HEK293 (cell line): Measurements from ENCODE around the gene HBP1.

Experiments
- CTCF ChIA-PET: fragments of 350-600 bp; formaldehyde crosslinking; extraction: SDS; loops from one replicate; lab custom pipeline; 2021; ENCODE audit warnings: antibody characterized with exemption; lab: Yijun Ruan, JAX
- POLR2A ChIA-PET: fragments of 300-600 bp; formaldehyde crosslinking; extraction: SDS; loops from one replicate; lab custom pipeline; 2020; ENCODE audit warnings: antibody characterized with exemption, inconsistent platforms; lab: Yijun Ruan, JAX
- H3K27ac ChIP-seq: fragments of 200-500 bp; sonication (Bioruptor generic); 2 replicates; pipeline ENCODE4 v1.5.1; 2014; ENCODE audit warnings: low read depth, low read length, control low read depth, inconsistent platforms; ENCODE audit errors: extremely low read depth
- H3K36me3 ChIP-seq, 2 experiments: fragments of 200-500 bp in 1 of 2; sonication (Bioruptor generic) in 1 of 2; 1 replicate in 1 of 2; 2 replicates in 1 of 2; pipeline ENCODE4 v1.5.1; 2014 to 2017; ENCODE audit warnings: inconsistent platforms in 2 of 2, low read length in 2 of 2; ENCODE audit not compliant: control insufficient read depth in 2 of 2, insufficient read depth in 1 of 2
- H3K4me1 ChIP-seq: fragments of 200-500 bp; sonication (Bioruptor generic); 2 replicates; pipeline ENCODE4 v1.5.1; 2014; ENCODE audit warnings: mild to moderate bottlenecking, low read length, inconsistent platforms; ENCODE audit not compliant: control insufficient read depth, insufficient read depth
- H3K4me3 ChIP-seq: 2 replicates; pipeline ENCODE4 v1.5.1; 2011; ENCODE audit warnings: low read depth, mild to moderate bottlenecking, control low read depth, low read length, moderate library complexity
- H3K9me3 ChIP-seq: fragments of 200-500 bp; sonication (Bioruptor generic); 2 replicates; pipeline ENCODE4 v1.5.1; 2014; ENCODE audit warnings: low read depth, low read length, inconsistent platforms; ENCODE audit not compliant: control insufficient read depth, insufficient read depth
- ATF2 ChIP-seq: fragments of 450-650 bp; formaldehyde crosslinking; IDR thresholded peaks from 2 replicates; pipeline ENCODE4 v1.5.1; 2016; ENCODE audit warnings: missing biosample characterization, missing genetic modification characterization, low read depth
- KLF9 ChIP-seq: fragments of 450-650 bp; formaldehyde crosslinking; IDR thresholded peaks from 2 replicates; pipeline ENCODE4 v1.5.1; 2016; ENCODE audit warnings: missing biosample characterization, missing genetic modification characterization, low read depth
- OVOL3 ChIP-seq: fragments of 450-650 bp; formaldehyde crosslinking; IDR thresholded peaks from 2 replicates; pipeline ENCODE4 v1.5.1; 2016; ENCODE audit warnings: missing biosample characterization, missing genetic modification characterization
- PRDM4 ChIP-seq: fragments of 450-650 bp; formaldehyde crosslinking; IDR thresholded peaks from 2 replicates; pipeline ENCODE4 v1.5.1; 2017; ENCODE audit warnings: missing biosample characterization, missing genetic modification characterization
- ZBTB10 ChIP-seq: fragments of 450-650 bp; formaldehyde crosslinking; IDR thresholded peaks from 2 replicates; pipeline ENCODE4 v1.5.1; 2016; ENCODE audit warnings: missing biosample characterization, missing genetic modification characterization
- ZFHX2 ChIP-seq: fragments of 450-650 bp; formaldehyde crosslinking; conservative IDR thresholded peaks from 2 replicates; pipeline ENCODE4 v1.5.1; 2016; ENCODE audit warnings: missing biosample characterization, missing genetic modification characterization
- ZNF19 ChIP-seq: fragments of 450-650 bp; formaldehyde crosslinking; IDR thresholded peaks from 2 replicates; pipeline ENCODE4; 2016; ENCODE audit warnings: missing biosample characterization, missing genetic modification characterization, low read depth
- ZNF223 ChIP-seq: fragments of 450-650 bp; formaldehyde crosslinking; IDR thresholded peaks from 2 replicates; pipeline ENCODE4 v1.5.1; 2016; ENCODE audit warnings: missing biosample characterization, missing genetic modification characterization
- ZNF266 ChIP-seq: fragments of 450-650 bp; formaldehyde crosslinking; IDR thresholded peaks from 2 replicates; pipeline ENCODE4 v1.5.1; 2016; ENCODE audit warnings: missing biosample characterization, missing genetic modification characterization, low read depth
- ZNF394 ChIP-seq: fragments of 450-650 bp; formaldehyde crosslinking; IDR thresholded peaks from 2 replicates; pipeline ENCODE4 v1.5.1; 2016; ENCODE audit warnings: missing biosample characterization, missing genetic modification characterization, mild to moderate bottlenecking, moderate library complexity, borderline replicate concordance
- ZNF48 ChIP-seq: fragments of 450-650 bp; formaldehyde crosslinking; IDR thresholded peaks from 2 replicates; pipeline ENCODE4 v1.5.1; 2016; ENCODE audit warnings: missing biosample characterization, missing genetic modification characterization
- ZNF621 ChIP-seq: fragments of 450-650 bp; formaldehyde crosslinking; IDR thresholded peaks from 2 replicates; pipeline ENCODE4 v1.5.1; 2017; ENCODE audit warnings: missing biosample characterization, missing genetic modification characterization
- ZNF624 ChIP-seq: fragments of 450-650 bp; formaldehyde crosslinking; IDR thresholded peaks from 2 replicates; pipeline ENCODE4 v1.5.1; 2017; ENCODE audit warnings: missing biosample characterization, missing genetic modification characterization
- ZNF629 ChIP-seq: fragments of 450-650 bp; formaldehyde crosslinking; IDR thresholded peaks from 2 replicates; pipeline ENCODE4 v1.5.1; 2017; ENCODE audit warnings: missing biosample characterization, missing genetic modification characterization
- ZNF660 ChIP-seq: fragments of 450-650 bp; IDR thresholded peaks from 2 replicates; pipeline ENCODE4 v1.5.1; 2018; ENCODE audit warnings: missing biosample characterization, mild to moderate bottlenecking, missing genetic modification characterization
- ZNF777 ChIP-seq: fragments of 450-650 bp; formaldehyde crosslinking; IDR thresholded peaks from 2 replicates; pipeline ENCODE4 v1.5.1; 2017; ENCODE audit warnings: missing biosample characterization, missing genetic modification characterization, borderline replicate concordance
- ZNF791 ChIP-seq: fragments of 450-650 bp; formaldehyde crosslinking; IDR thresholded peaks from 2 replicates; pipeline ENCODE4 v1.5.1; 2016; ENCODE audit warnings: missing biosample characterization, missing genetic modification characterization
- TF ChIP-seq, protein P1 (sequence below): fragments of 450-650 bp; formaldehyde crosslinking; IDR thresholded peaks from 2 replicates; pipeline ENCODE4 v1.5.1; 2017; ENCODE audit warnings: missing biosample characterization, missing genetic modification characterization
- TF ChIP-seq, protein P2 (sequence below): fragments of 450-650 bp; formaldehyde crosslinking; IDR thresholded peaks from 2 replicates; pipeline ENCODE4 v1.5.1; 2016; ENCODE audit warnings: missing biosample characterization, missing genetic modification characterization
- TF ChIP-seq, protein P3 (sequence below): fragments of 450-650 bp; formaldehyde crosslinking; IDR thresholded peaks from 2 replicates; pipeline ENCODE4 v1.5.1; 2016; ENCODE audit warnings: missing biosample characterization, missing genetic modification characterization
- TF ChIP-seq, protein P4 (sequence below): fragments of 450-650 bp; formaldehyde crosslinking; IDR thresholded peaks from 2 replicates; pipeline ENCODE4 v1.5.1; 2016; ENCODE audit warnings: missing biosample characterization, missing genetic modification characterization

HBP1 gene

GRCh38 chr7:107209565-107209964 is 40.8 kb downstream of the HBP1 start:
- ChIA-PET POLR2A (no interaction called here), CTCF (interaction anchor here (1.0 kb wide), 1 partner anchor 27 kb away, joined by 3 read pairs; no protein-coding TSS in a partner anchor)
- Histone ChIP-seq H3K4me1 (no peaks in the 10 kb centered on the region), H3K9me3 (no peaks in the 10 kb centered on the region), H3K27ac (no peak overlapping the region), H3K4me3 (no peak overlapping the region), H3K36me3 (peaks cover 0 to 13% of the 10 kb centered on the region in 2 experiments; a peak in 1 of 3 replicates)
- TF ChIP-seq ZNF19 (no peak), KLF9 (tag by site-specific recombination) (no peak), ZNF223 (no peak), ZNF660 (no peak), ZBTB10 (tag by site-specific recombination) (no peak), ZNF629 (tag by site-specific recombination) (no peak), PRDM4 (tag by site-specific recombination) (no peak), ZNF266 (no peak), ZNF624 (tag by site-specific recombination) (no peak)
- TF ChIP-seq, protein P1, sequence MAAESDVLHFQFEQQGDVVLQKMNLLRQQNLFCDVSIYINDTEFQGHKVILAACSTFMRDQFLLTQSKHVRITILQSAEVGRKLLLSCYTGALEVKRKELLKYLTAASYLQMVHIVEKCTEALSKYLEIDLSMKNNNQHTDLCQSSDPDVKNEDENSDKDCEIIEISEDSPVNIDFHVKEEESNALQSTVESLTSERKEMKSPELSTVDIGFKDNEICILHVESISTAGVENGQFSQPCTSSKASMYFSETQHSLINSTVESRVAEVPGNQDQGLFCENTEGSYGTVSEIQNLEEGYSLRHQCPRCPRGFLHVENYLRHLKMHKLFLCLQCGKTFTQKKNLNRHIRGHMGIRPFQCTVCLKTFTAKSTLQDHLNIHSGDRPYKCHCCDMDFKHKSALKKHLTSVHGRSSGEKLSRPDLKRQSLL (tag by site-specific recombination), result no peak

DNA sequence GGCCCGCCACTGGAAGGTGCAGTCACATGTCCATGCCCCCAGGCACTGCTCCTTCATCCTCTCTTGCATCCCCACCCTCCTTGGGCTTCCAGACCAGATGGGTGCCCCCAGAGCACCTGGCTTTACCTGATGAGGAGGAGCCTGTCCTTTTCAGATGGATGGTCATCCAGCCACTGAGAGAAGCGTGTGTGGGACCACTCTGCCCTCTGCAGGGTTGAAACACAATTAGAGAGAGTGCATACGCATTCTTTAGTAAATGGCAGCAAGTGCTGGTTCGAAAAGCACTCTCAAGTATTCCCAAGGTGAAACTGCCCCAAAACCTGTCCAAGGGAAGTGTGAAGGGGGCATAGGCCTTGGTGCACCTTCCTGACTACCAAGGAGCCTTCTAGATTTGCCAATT is 41.6 kb downstream of the HBP1 start:
- Histone ChIP-seq H3K36me3 (peaks cover 0 to 10% of the 10 kb centered on the region in 2 experiments; a peak in 1 of 3 replicates), H3K4me1 (no peaks in the 10 kb centered on the region), H3K4me3 (no peak overlapping the region), H3K9me3 (no peaks in the 10 kb centered on the region), H3K27ac (no peak overlapping the region)
- POLR2A ChIA-PET, result no interaction called here
- CTCF ChIA-PET, result interaction anchor here (0.5 kb wide), 1 partner anchor 388 kb away, joined by 3 read pairs; no protein-coding TSS in a partner anchor
- TF ChIP-seq, protein P2, sequence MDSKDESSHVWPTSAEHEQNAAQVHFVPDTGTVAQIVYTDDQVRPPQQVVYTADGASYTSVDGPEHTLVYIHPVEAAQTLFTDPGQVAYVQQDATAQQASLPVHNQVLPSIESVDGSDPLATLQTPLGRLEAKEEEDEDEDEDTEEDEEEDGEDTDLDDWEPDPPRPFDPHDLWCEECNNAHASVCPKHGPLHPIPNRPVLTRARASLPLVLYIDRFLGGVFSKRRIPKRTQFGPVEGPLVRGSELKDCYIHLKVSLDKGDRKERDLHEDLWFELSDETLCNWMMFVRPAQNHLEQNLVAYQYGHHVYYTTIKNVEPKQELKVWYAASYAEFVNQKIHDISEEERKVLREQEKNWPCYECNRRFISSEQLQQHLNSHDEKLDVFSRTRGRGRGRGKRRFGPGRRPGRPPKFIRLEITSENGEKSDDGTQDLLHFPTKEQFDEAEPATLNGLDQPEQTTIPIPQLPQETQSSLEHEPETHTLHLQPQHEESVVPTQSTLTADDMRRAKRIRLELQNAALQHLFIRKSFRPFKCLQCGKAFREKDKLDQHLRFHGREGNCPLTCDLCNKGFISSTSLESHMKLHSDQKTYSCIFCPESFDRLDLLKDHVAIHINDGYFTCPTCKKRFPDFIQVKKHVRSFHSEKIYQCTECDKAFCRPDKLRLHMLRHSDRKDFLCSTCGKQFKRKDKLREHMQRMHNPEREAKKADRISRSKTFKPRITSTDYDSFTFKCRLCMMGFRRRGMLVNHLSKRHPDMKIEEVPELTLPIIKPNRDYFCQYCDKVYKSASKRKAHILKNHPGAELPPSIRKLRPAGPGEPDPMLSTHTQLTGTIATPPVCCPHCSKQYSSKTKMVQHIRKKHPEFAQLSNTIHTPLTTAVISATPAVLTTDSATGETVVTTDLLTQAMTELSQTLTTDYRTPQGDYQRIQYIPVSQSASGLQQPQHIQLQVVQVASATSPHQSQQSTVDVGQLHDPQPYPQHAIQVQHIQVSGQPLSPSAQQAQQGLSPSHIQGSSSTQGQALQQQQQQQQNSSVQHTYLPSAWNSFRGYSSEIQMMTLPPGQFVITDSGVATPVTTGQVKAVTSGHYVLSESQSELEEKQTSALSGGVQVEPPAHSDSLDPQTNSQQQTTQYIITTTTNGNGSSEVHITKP (tag by site-specific recombination), result no peak
- TF ChIP-seq ZFHX2 (tag by site-specific recombination) (no peak), OVOL3 (no peak), ZNF777 (no peak), ZNF621 (tag by site-specific recombination) (no peak), ZNF791 (no peak), ZNF394 (tag by site-specific recombination) (no peak), ZNF48 (tag by site-specific recombination) (no peak), ATF2 (no peak)
- TF ChIP-seq, protein P3, sequence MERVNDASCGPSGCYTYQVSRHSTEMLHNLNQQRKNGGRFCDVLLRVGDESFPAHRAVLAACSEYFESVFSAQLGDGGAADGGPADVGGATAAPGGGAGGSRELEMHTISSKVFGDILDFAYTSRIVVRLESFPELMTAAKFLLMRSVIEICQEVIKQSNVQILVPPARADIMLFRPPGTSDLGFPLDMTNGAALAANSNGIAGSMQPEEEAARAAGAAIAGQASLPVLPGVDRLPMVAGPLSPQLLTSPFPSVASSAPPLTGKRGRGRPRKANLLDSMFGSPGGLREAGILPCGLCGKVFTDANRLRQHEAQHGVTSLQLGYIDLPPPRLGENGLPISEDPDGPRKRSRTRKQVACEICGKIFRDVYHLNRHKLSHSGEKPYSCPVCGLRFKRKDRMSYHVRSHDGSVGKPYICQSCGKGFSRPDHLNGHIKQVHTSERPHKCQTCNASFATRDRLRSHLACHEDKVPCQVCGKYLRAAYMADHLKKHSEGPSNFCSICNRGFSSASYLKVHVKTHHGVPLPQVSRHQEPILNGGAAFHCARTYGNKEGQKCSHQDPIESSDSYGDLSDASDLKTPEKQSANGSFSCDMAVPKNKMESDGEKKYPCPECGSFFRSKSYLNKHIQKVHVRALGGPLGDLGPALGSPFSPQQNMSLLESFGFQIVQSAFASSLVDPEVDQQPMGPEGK (tag by site-specific recombination), result no peak
- TF ChIP-seq, protein P4, sequence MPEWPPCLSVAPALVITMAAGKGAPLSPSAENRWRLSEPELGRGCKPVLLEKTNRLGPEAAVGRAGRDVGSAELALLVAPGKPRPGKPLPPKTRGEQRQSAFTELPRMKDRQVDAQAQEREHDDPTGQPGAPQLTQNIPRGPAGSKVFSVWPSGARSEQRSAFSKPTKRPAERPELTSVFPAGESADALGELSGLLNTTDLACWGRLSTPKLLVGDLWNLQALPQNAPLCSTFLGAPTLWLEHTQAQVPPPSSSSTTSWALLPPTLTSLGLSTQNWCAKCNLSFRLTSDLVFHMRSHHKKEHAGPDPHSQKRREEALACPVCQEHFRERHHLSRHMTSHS, result no peak
